ENCODE measurements around the gene JDP2.
"Not testable (repeated sequence)": the region's sequence is repeated elsewhere in the genome, so short reads cannot be mapped to it uniquely, and the experiment has no call there.

Gene JDP2

GRCh38 chr14:75427482-75428229, at the start of gene JDP2:
TSS of gene JDP2 (plus strand) at chr14:75428022. CDS start at chr14:75437921, 9,899 bp downstream.
- peak; percentile 52 for DNase-seq (ENCODE audit: low spot score)

GRCh38 chr14:75379246-75379929, 48.4 kb upstream of the JDP2 start:
- DNase-seq (ENCODE audit: low spot score), result no peak

GRCh38 chr14:75379930-75380270, 47.9 kb upstream of the JDP2 start:
- DNase-seq (ENCODE audit: low spot score), result no peak

- DNase-seq (ENCODE audit: low spot score), result no peak
Measured at GRCh38 chr14:75380656-75381055, 47.2 kb upstream of the JDP2 start.

- DNase-seq (ENCODE audit: low spot score), result no peak
Measured at GRCh38 chr14:75381642-75382041, 46.2 kb upstream of the JDP2 start.

- DNase-seq (ENCODE audit: low spot score), result not testable (repeated sequence)
Measured at GRCh38 chr14:75383219-75383618, 44.6 kb upstream of the JDP2 start.

GRCh38 chr14:75383721-75384120, 44.1 kb upstream of the JDP2 start:
- peak; percentile 1 for DNase-seq (ENCODE audit: low spot score)

GRCh38 chr14:75389679-75390078, 38.1 kb upstream of the JDP2 start:
- DNase-seq (ENCODE audit: low spot score), result no peak

GRCh38 chr14:75390183-75390582, 37.6 kb upstream of the JDP2 start:
- no peak for DNase-seq (ENCODE audit: low spot score)

GRCh38 chr14:75391953-75392352, 35.9 kb upstream of the JDP2 start:
- DNase-seq (ENCODE audit: low spot score), result no peak

- no peak for DNase-seq (ENCODE audit: low spot score)
Measured at GRCh38 chr14:75392686-75393641, 34.9 kb upstream of the JDP2 start.

GRCh38 chr14:75393794-75394193, 34.0 kb upstream of the JDP2 start:
- DNase-seq (ENCODE audit: low spot score), result no peak

GRCh38 chr14:75395862-75396261, 32.0 kb upstream of the JDP2 start:
- no peak for DNase-seq (ENCODE audit: low spot score)

GRCh38 chr14:75399321-75399720, 28.5 kb upstream of the JDP2 start:
- no peak for DNase-seq (ENCODE audit: low spot score)

- no peak for DNase-seq (ENCODE audit: low spot score)
Measured at GRCh38 chr14:75399843-75400775, 27.7 kb upstream of the JDP2 start.

GRCh38 chr14:75401361-75401760, 26.5 kb upstream of the JDP2 start:
- no peak for DNase-seq (ENCODE audit: low spot score)

GRCh38 chr14:75402867-75403413, 24.9 kb upstream of the JDP2 start:
- peak; percentile 10 for DNase-seq (ENCODE audit: low spot score)

- no peak for DNase-seq (ENCODE audit: low spot score)
Measured at GRCh38 chr14:75404847-75405246, 23.0 kb upstream of the JDP2 start.

- DNase-seq (ENCODE audit: low spot score), result no peak
Measured at GRCh38 chr14:75406102-75406501, 21.7 kb upstream of the JDP2 start.

- DNase-seq (ENCODE audit: low spot score), result no peak
Measured at GRCh38 chr14:75406856-75407255, 21.0 kb upstream of the JDP2 start.

Measured in NAMALWA (cell line).